ENCODE data around the gene NXPH4. TPM values are rescaled to one million over a fixed set of nuclear protein-coding genes. Genes with fewer than 3 reads are reported as not detected.

NXPH4 gene
- total and polyA plus RNA-seq, 2 donors (not counting 1 experiment from before 2014, with no cell fraction given), result 3.5 to 8.6 TPM

GRCh38 chr12:57198329-57198728 lies 18.3 kb upstream of the NXPH4 start:
- H3K4me1 Mint-ChIP-seq, result no peaks in the 10 kb centered on the region
- Histone ChIP-seq H3K79me2 (ENCODE audit: control insufficient read depth, insufficient read depth, low read length) (no peaks in the 10 kb centered on the region), H3K27ac (ENCODE audit: low read length in 2 of 2) (no peak overlapping the region), H3K4me3 (ENCODE audit: control extremely low read depth in 1 of 5, extremely low read depth in 1 of 5, insufficient read depth in 1 of 5, low read depth in 2 of 5, low read length in 4 of 5) (no peak overlapping the region), H4K20me1 (ENCODE audit: control insufficient read depth, insufficient read depth, low read length, poor library complexity, severe bottlenecking) (no peaks in the 10 kb centered on the region), H3K9me3 (ENCODE audit: control extremely low read depth in 1 of 3, control insufficient read depth in 2 of 3, insufficient read depth in 1 of 3, low read length in 2 of 3) (no peaks in the 10 kb centered on the region), H3K4me1 (ENCODE audit: control insufficient read depth in 2 of 2, insufficient read depth in 2 of 2, low read length in 2 of 2) (no peaks in the 10 kb centered on the region), H2AFZ (ENCODE audit: insufficient read depth, low read depth, low read length, poor library complexity, severe bottlenecking) (no peak overlapping the region), H3K9ac (ENCODE audit: low read length) (no peak overlapping the region), H3K36me3 (replicated peaks in 1 of 2; ENCODE audit: control extremely low read depth in 1 of 2, control insufficient read depth in 1 of 2, extremely low read depth in 1 of 2, insufficient read depth in 2 of 2, low read length in 1 of 2) (no peaks in the 10 kb centered on the region), H3K4me2 (replicated peaks; ENCODE audit: low read depth, low read length, poor library complexity, severe bottlenecking) (no peak overlapping the region), H3K27me3 (replicated peaks in 1 of 4; ENCODE audit: control extremely low read depth in 1 of 4, control insufficient read depth in 3 of 4, insufficient read depth in 4 of 4, low read length in 3 of 4) (no peaks in the 10 kb centered on the region)
- WGBS (ENCODE audit: insufficient coverage), result 96% methylated on average over 17 of the region's 17 CpGs
- no peak for TF ChIP-seq EZH2 (IDR thresholded peaks at IDR 0.05; ENCODE audit: borderline replicate concordance, insufficient read depth, low read depth, low read length, poor library complexity, severe bottlenecking)
- TF ChIP-seq, protein P1, sequence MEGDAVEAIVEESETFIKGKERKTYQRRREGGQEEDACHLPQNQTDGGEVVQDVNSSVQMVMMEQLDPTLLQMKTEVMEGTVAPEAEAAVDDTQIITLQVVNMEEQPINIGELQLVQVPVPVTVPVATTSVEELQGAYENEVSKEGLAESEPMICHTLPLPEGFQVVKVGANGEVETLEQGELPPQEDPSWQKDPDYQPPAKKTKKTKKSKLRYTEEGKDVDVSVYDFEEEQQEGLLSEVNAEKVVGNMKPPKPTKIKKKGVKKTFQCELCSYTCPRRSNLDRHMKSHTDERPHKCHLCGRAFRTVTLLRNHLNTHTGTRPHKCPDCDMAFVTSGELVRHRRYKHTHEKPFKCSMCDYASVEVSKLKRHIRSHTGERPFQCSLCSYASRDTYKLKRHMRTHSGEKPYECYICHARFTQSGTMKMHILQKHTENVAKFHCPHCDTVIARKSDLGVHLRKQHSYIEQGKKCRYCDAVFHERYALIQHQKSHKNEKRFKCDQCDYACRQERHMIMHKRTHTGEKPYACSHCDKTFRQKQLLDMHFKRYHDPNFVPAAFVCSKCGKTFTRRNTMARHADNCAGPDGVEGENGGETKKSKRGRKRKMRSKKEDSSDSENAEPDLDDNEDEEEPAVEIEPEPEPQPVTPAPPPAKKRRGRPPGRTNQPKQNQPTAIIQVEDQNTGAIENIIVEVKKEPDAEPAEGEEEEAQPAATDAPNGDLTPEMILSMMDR (IDR thresholded peaks at IDR 0.05), result no peak
- DNase-seq (no peak), ATAC-seq (ENCODE audit: low read depth) (no peak)
- no peak overlapping the region for H3K27ac Mint-ChIP-seq
- intact Hi-C loops (cut with micrococcal nuclease), result no loop called here
- H3K27me3 Mint-ChIP-seq, result no peaks in the 10 kb centered on the region
- no peaks in the 10 kb centered on the region for H3K9me3 Mint-ChIP-seq (ENCODE audit: insufficient read depth)
- ChIA-PET POLR2A (interaction anchor here (0.6 kb wide), 1 partner anchor 8 kb away, joined by 3 read pairs; no protein-coding TSS in a partner anchor), CTCF (interaction anchor here (1.8 kb wide), 1 partner anchor 15 kb away, joined by 5 read pairs; no protein-coding TSS in a partner anchor)
- H3K4me3 Mint-ChIP-seq, result no peak overlapping the region

- Mint-ChIP-seq H3K4me1 (no peaks in the 10 kb centered on the region), H3K4me3 (no peak overlapping the region), H3K27ac (no peak overlapping the region), H3K27me3 (no peaks in the 10 kb centered on the region), H3K9me3 (ENCODE audit: insufficient read depth) (no peaks in the 10 kb centered on the region)
- DNase-seq (no peak), ATAC-seq (ENCODE audit: low read depth) (no peak)
- no peak overlapping the region for H2AFZ ChIP-seq (ENCODE audit: insufficient read depth, low read depth, low read length, poor library complexity, severe bottlenecking)
- H3K36me3 ChIP-seq (replicated peaks in 1 of 2; ENCODE audit: control extremely low read depth in 1 of 2, control insufficient read depth in 1 of 2, extremely low read depth in 1 of 2, insufficient read depth in 2 of 2, low read length in 1 of 2), result no peaks in the 10 kb centered on the region
- H3K4me1 ChIP-seq (ENCODE audit: control insufficient read depth in 2 of 2, insufficient read depth in 2 of 2, low read length in 2 of 2), result no peaks in the 10 kb centered on the region
- no peaks in the 10 kb centered on the region for H3K9me3 ChIP-seq (ENCODE audit: control extremely low read depth in 1 of 3, control insufficient read depth in 2 of 3, insufficient read depth in 1 of 3, low read length in 2 of 3)
- TF ChIP-seq, protein P1 (IDR thresholded peaks at IDR 0.05), result no peak
- TF ChIP-seq EZH2 (IDR thresholded peaks at IDR 0.05; ENCODE audit: borderline replicate concordance, insufficient read depth, low read depth, low read length, poor library complexity, severe bottlenecking), result no peak
- H3K79me2 ChIP-seq (ENCODE audit: control insufficient read depth, insufficient read depth, low read length), result no peaks in the 10 kb centered on the region
- H3K27ac ChIP-seq (ENCODE audit: low read length in 2 of 2), result no peak overlapping the region
- H4K20me1 ChIP-seq (ENCODE audit: control insufficient read depth, insufficient read depth, low read length, poor library complexity, severe bottlenecking), result no peaks in the 10 kb centered on the region
- H3K9ac ChIP-seq (ENCODE audit: low read length), result no peak overlapping the region
- intact Hi-C loops (cut with micrococcal nuclease), result no loop called here
- no peak overlapping the region for H3K4me2 ChIP-seq (replicated peaks; ENCODE audit: low read depth, low read length, poor library complexity, severe bottlenecking)
- no peak overlapping the region for H3K4me3 ChIP-seq (ENCODE audit: control extremely low read depth in 1 of 5, extremely low read depth in 1 of 5, insufficient read depth in 1 of 5, low read depth in 2 of 5, low read length in 4 of 5)
- CTCF ChIA-PET, result no interaction called here
- POLR2A ChIA-PET, result no interaction called here
- 90% methylated on average over 14 of the region's 15 CpGs for WGBS (ENCODE audit: insufficient coverage)
- no peaks in the 10 kb centered on the region for H3K27me3 ChIP-seq (replicated peaks in 1 of 4; ENCODE audit: control extremely low read depth in 1 of 4, control insufficient read depth in 3 of 4, insufficient read depth in 4 of 4, low read length in 3 of 4)
Observed at GRCh38 chr12:57199191-57199590, 17.4 kb upstream of the NXPH4 start.

Data from B cell (primary cell).